Colonic mucosa (tissue), 4 donors: Measurements from ENCODE around the gene PARP2. TPM values are rescaled to one million over a fixed set of nuclear protein-coding genes. Genes with fewer than 3 reads are reported as not detected.

Experiments used
- DNase-seq: peaks from one replicate; pipeline ENCODE4 v3.0.0-alpha.2; 2020
- H3K27ac ChIP-seq: fragments of 200-600 bp; one replicate; pipeline ENCODE4 v1.8.0; 2021
- H3K27me3 ChIP-seq: fragments of 200-600 bp; one replicate; pipeline ENCODE4 v1.8.0; 2021
- H3K36me3 ChIP-seq: fragments of 200-600 bp; one replicate; pipeline ENCODE4 v1.8.0; 2021
- H3K4me1 ChIP-seq: fragments of 200-600 bp; one replicate; pipeline ENCODE4 v1.8.0; 2021; ENCODE audit warnings: mild to moderate bottlenecking
- H3K4me3 ChIP-seq: fragments of 200-600 bp; one replicate; pipeline ENCODE4 v1.8.0; 2021
- H3K9ac ChIP-seq, 2 donors: one replicate each; pipeline ENCODE4 v1.7.0; 2013; ENCODE audit warnings: control low read depth in 2 of 2, low read depth in 2 of 2, low read length in 2 of 2
- H3K9me3 ChIP-seq: fragments of 200-600 bp; one replicate; pipeline ENCODE4 v1.8.0; 2021
- intact Hi-C: fragments of 100-400 bp; cut with DNase I; formaldehyde crosslinking; loops from one replicate; pipeline ENCODE4 v1.14.1; 2022
- total RNA-seq, 2 donors: library from RNA; stranded (reverse); fragmentation: NEBNext Ultra II Directional in 1 of 2; extraction: Animal tissue kit (Norgen Biotek cat#: 25700) in 1 of 2; gene quantifications; one replicate each; pipeline ENCODE4 v1.2.1, GENCODE V29; 2021
- TF ChIP-seq, protein P1 (sequence below): fragments of 200-600 bp; IDR thresholded peaks from one replicate; pipeline ENCODE4 v1.8.0; 2022; ENCODE audit warnings: antibody characterized with exemption, mild to moderate bottlenecking
- donor health status: healthy.
- donor health status: DM: no; HTN: no; CAD: no.
- donor health status: DM: no; HTN: no; CAD: no.

PARP2 gene
- total RNA-seq, 2 donors from 2014 or later, result 12.5 to 23.7 TPM

DNA sequence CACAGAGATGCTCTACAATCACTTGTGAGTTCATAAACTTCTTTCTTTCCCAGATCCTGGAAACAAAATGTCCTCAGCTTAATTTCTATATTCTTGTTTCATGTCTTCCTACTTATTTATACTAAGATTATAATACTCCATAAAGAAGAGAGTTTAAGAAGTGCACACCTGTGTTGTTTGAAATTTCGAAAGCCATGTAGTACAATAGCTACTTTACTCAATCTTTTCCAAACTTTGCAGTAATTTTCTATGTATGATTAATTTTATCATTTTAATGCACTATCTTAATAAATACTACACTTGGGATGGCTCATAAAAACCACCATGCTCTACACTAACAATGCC, 37.4 kb upstream of the PARP2 start:
- Histone ChIP-seq H3K27ac (no peak overlapping the region), H3K9ac (peak overlapping the region in 1 of 2 donors; percentile 77), H3K4me1 (peaks cover 9% of the 10 kb centered on the region), H3K4me3 (peak overlapping the region; percentile 51), H3K27me3 (no peaks in the 10 kb centered on the region), H3K9me3 (no peaks in the 10 kb centered on the region), H3K36me3 (peaks cover 5% of the 10 kb centered on the region)
- TF ChIP-seq, protein P1, sequence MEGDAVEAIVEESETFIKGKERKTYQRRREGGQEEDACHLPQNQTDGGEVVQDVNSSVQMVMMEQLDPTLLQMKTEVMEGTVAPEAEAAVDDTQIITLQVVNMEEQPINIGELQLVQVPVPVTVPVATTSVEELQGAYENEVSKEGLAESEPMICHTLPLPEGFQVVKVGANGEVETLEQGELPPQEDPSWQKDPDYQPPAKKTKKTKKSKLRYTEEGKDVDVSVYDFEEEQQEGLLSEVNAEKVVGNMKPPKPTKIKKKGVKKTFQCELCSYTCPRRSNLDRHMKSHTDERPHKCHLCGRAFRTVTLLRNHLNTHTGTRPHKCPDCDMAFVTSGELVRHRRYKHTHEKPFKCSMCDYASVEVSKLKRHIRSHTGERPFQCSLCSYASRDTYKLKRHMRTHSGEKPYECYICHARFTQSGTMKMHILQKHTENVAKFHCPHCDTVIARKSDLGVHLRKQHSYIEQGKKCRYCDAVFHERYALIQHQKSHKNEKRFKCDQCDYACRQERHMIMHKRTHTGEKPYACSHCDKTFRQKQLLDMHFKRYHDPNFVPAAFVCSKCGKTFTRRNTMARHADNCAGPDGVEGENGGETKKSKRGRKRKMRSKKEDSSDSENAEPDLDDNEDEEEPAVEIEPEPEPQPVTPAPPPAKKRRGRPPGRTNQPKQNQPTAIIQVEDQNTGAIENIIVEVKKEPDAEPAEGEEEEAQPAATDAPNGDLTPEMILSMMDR, result no peak
- intact Hi-C loops, result no loop called here
- no peak for DNase-seq

DNA sequence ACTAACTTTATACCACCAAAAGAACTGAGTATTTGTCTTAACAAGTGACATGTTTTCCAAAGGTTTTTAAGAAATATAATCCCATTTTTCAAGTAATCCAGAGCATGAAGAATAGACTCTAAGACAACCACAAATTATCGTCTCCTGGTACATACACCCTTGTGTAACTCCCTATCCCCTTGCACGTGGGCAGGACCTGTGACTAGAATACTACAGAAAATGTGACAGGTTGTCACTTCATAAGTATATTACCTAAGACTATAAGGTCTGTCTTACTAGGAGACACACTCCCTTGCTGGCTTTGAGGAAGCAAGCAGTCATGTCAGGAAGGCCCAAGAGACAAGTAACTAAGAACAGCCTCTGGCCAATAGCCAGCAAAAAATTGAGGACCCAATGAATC, 29.4 kb upstream of the PARP2 start:
- H3K27me3 ChIP-seq, result no peaks in the 10 kb centered on the region
- H3K9ac ChIP-seq, result no peak overlapping the region
- H3K9me3 ChIP-seq, result no peaks in the 10 kb centered on the region
- no peak overlapping the region for H3K4me3 ChIP-seq
- H3K27ac ChIP-seq, result no peak overlapping the region
- peaks cover 10% of the 10 kb centered on the region for H3K36me3 ChIP-seq
- no peak for DNase-seq
- TF ChIP-seq, protein P1, result no peak
- H3K4me1 ChIP-seq, result no peaks in the 10 kb centered on the region
- intact Hi-C loops, result no loop called here

DNA sequence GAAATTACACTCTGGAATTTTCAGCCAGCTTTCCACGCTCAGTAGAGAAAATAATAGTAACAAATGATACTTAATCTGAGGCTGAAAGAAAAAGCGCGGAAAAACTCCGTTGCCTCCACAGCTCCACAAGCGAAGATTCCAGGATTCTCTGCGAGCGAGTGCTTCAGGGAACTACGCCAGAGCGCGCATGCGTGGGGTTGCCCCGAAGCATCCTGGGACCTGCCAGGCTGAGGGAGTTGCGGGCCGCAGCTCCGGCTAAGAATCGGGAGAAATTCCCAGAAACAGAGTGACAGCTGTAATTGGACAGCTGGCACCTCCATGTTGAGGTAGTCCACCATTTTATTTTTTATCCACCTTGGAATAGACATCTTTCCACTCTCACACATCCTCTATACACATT, 25.7 kb upstream of the PARP2 start:
- peaks cover 10% of the 10 kb centered on the region for H3K36me3 ChIP-seq
- intact Hi-C loops, result no loop called here
- no peak overlapping the region for H3K4me3 ChIP-seq
- no peak for DNase-seq
- no peak overlapping the region for H3K27ac ChIP-seq
- TF ChIP-seq, protein P1, result no peak
- H3K27me3 ChIP-seq, result no peaks in the 10 kb centered on the region
- H3K9ac ChIP-seq, result no peak overlapping the region
- H3K9me3 ChIP-seq, result no peaks in the 10 kb centered on the region
- no peaks in the 10 kb centered on the region for H3K4me1 ChIP-seq

DNA sequence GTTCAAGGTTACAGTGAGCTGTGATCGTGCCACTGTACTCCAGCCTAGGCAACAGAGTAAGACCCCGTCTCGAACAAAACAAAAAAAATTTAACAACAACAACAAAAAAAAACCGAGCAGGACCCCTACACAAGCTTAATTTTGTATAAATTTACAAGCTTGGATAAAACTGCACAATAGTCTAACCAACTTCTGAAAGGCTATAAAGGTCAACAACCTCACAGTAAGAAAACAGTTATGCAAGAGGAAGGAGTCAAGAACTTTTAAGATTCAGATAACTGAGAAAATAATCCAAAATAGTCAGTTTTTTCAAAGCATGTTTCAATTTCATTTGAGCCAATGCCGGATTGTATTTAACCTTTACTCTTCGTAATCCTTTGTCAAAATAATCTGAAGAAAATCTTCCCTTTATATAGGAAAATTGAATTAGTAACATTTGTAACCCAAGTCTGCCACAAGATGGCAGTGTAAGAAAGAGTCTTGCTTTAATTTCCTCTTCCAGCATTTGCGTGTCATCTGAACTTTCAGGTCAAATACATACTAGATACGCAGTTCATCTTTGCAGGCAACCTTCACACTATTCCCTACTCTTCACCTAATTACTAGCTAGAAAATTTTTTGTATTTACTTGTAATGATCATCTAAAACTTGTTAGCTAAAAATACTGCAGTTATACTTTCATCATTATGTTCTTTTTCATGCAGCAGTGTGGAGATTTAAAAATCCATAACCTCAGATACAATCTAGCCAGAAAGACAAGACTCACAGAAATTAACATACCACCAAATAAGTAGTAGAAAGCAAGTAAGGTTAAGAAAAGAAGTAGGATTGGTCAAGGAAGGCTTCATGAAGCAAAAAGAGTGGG, 16.2 kb upstream of the PARP2 start:
- no peaks in the 10 kb centered on the region for H3K27me3 ChIP-seq
- TF ChIP-seq, protein P1, result peak; percentile 72
- no peaks in the 10 kb centered on the region for H3K4me1 ChIP-seq
- DNase-seq, result peak; percentile 33
- H3K27ac ChIP-seq, result no peak overlapping the region
- H3K9me3 ChIP-seq, result no peaks in the 10 kb centered on the region
- intact Hi-C loops, result loop anchor here (5.0 kb wide), 2 partner anchors 280 to 365 kb away; no protein-coding TSS in a partner anchor
- H3K4me3 ChIP-seq, result no peak overlapping the region
- no peaks in the 10 kb centered on the region for H3K36me3 ChIP-seq
- H3K9ac ChIP-seq, result peak overlapping the region in 1 of 2 donors; percentile 8

DNA sequence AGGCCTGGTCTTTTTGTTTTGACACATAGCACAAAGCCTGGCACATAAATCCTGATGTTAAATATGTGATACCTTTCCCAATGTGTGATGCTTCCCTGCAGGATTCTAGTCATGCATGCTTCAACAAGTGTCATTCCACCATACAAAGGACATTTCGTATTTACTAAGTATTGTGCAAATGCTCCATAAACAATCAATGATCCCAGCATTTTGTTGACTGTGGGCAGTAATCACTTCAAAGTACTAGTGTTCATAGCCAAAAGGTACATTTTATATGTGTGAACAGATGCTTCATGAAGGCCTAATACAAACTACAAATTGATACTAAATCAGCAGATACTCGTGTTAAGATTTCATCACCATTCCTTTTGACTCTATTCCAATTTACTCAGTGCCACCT, 14.7 kb upstream of the PARP2 start:
- Histone ChIP-seq H3K36me3 (no peaks in the 10 kb centered on the region), H3K27ac (no peak overlapping the region), H3K4me3 (no peak overlapping the region), H3K9me3 (no peaks in the 10 kb centered on the region), H3K4me1 (no peaks in the 10 kb centered on the region), H3K9ac (no peak overlapping the region), H3K27me3 (no peaks in the 10 kb centered on the region)
- intact Hi-C loops, result loop anchor here (5.0 kb wide), 2 partner anchors 279 to 364 kb away; no protein-coding TSS in a partner anchor
- no peak for DNase-seq
- TF ChIP-seq, protein P1, result no peak
